Effector memory CD4-positive, alpha-beta T cell (primary cell): Measurements from ENCODE around the gene CRACR2A.
A peak's percentile ranks its signal among the peaks of the same experiment; 100 is the strongest.

ENCODE experiments used
- DNase-seq, 3 donors: peaks; one replicate each; pipeline ENCODE4 v3.0.0-alpha.2; 2020
- H3K27ac ChIP-seq: 2 replicates; pipeline ENCODE4 v1.7.0; 2013; ENCODE audit warnings: mild to moderate bottlenecking, low read length, moderate library complexity; ENCODE audit not compliant: insufficient read depth, poor library complexity, severe bottlenecking
- H3K27me3 ChIP-seq: replicated peaks from 2 replicates; pipeline ENCODE4 v1.7.0; 2013; ENCODE audit warnings: mild to moderate bottlenecking, low read length; ENCODE audit not compliant: insufficient read depth, control insufficient read depth, poor library complexity, severe bottlenecking
- H3K36me3 ChIP-seq: 2 replicates; pipeline ENCODE4 v1.7.0; 2013; ENCODE audit warnings: mild to moderate bottlenecking, low read length, moderate library complexity; ENCODE audit not compliant: control insufficient read depth, insufficient read depth
- H3K4me1 ChIP-seq: 2 replicates; pipeline ENCODE4 v1.7.0; 2013; ENCODE audit warnings: low read length, mild to moderate bottlenecking; ENCODE audit not compliant: control insufficient read depth, insufficient read depth, poor library complexity, severe bottlenecking
- H3K4me3 ChIP-seq: 2 replicates; pipeline ENCODE4 v1.7.0; 2013; ENCODE audit warnings: low read length, low read depth, mild to moderate bottlenecking; ENCODE audit not compliant: insufficient read depth, poor library complexity, severe bottlenecking
- H3K9me3 ChIP-seq: 2 replicates; pipeline ENCODE4 v1.7.0; 2013; ENCODE audit warnings: mild to moderate bottlenecking, low read length, moderate library complexity; ENCODE audit not compliant: control insufficient read depth

The CRACR2A gene

DNA sequence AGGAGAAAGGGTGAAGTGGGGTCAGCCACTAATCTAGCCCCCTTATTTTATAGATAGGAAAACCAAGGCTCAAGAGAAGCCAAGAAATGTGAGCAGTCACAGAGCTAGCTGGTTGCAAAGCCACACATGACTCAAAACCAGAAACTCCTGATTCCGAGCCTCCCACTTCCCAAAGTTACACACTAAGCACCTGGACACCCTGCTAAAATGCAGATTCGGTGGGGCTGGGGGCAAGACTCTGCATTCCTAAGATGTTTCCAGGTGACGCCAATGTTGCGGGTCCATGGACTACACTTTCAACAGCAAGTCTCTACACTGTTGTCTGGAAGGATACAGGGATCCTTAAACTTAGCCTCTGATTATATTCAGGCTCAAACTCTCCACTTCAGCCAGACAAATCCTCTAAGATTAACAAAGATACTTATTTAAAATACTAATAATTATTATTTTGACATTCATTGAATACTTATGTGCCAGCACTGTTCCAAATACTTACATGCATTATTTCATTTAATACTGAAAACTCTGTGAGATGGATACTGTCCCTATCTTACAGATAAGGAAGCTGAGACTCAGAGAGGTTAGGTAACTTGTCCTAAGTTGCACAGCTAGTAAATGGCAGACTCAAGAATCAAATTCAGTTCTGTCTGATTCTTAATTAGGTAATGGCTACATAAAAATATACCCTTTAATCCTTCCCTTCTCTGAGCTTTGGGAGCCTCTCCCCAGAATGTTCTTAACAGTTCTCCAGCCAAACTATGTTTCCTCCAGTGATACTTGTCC, 81.4 kb downstream of the CRACR2A start:
- H3K27me3 ChIP-seq, result no peaks in the 10 kb centered on the region
- no peaks in the 10 kb centered on the region for H3K9me3 ChIP-seq
- no peak for DNase-seq
- H3K36me3 ChIP-seq, result peaks cover 78% of the 10 kb centered on the region
- H3K4me1 ChIP-seq, result no peaks in the 10 kb centered on the region
- no peak overlapping the region for H3K27ac ChIP-seq
- no peak overlapping the region for H3K4me3 ChIP-seq

DNA sequence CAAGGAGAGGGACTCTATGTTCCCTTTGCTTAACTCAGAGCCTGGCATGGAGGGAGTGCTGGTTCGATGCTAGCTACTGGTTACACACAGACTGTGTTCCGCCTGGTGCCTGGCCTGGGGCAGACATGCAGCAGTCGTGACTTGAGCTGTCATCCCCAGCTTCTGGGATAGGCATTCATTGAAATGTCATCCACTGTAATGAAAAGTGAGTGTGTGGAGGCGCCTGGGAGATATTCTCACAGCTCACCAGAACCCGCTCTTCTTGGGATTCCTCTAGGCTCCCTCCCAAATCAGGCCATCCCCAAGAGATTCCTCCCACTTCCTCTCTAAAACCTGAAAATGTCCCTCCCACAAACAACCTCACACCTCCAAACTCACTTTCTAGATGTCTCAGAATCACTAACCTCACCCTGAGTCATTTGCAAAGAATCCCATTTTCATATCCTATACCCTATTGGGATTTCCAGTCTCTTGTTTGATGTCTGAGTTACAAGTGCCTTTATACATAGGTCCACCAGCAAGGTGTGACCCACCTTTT, 82.8 kb downstream of the CRACR2A start:
- H3K36me3 ChIP-seq, result peaks cover 76% of the 10 kb centered on the region
- no peaks in the 10 kb centered on the region for H3K27me3 ChIP-seq
- H3K9me3 ChIP-seq, result no peaks in the 10 kb centered on the region
- no peak overlapping the region for H3K4me3 ChIP-seq
- DNase-seq, result no peak
- H3K27ac ChIP-seq, result no peak overlapping the region
- H3K4me1 ChIP-seq, result no peaks in the 10 kb centered on the region

DNA sequence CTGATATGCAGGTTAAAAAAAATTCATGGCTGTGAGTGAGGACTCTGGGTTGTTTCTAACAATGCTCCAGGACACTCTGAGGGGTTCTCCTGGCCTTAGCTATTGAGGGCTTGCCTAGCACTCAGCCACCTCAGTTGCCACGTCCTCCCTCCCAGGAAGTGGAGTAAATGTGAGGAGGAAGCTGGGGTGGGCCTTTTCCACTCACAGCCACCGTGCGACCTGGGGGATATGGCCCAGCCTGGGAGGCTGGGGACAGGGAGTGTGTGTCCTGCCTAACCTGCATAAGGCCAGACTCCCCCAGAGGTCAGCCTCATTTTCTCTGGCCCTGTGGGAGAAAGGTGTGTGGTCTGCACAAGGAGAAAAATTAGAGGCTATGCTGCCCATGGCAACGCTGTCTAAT, 83.3 kb downstream of the CRACR2A start:
- Histone ChIP-seq H3K4me1 (no peaks in the 10 kb centered on the region), H3K27ac (no peak overlapping the region), H3K27me3 (no peaks in the 10 kb centered on the region), H3K9me3 (no peaks in the 10 kb centered on the region), H3K4me3 (no peak overlapping the region), H3K36me3 (peaks cover 80% of the 10 kb centered on the region)
- DNase-seq, result no peak

DNA sequence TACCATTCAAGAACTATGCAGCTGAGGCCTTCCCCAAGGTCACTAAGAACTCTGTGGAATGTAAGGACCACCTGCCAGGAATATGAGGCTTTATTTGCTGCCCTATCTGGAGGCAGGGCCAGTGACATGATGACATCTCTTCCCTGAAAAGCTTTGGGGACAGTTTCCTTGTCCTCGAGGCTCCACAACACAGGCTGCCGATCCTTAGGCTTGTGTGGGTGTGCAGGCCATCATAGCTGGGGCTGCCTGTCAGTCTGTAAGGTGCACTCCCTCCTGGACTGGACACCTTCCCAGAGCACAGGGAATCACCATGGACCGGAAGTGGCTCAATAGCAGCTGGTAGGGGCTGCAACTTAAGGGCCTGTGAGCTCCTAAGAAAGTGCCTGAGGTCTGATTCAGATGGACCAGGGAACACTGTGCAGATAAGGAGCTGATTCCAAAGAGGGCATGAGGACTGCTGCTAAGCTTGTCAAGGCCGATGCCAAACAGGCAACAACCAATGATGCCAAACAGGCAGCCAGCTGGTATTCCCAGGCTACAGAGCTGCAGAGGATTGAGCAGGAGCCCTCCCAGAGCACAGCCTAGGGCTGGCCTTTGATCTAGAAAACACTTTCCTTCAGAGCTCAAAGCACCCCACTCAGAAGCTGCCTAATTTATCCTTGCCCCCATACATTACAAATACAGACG, 84.3 kb downstream of the CRACR2A start:
- no peak overlapping the region for H3K4me3 ChIP-seq
- no peak overlapping the region for H3K27ac ChIP-seq
- no peaks in the 10 kb centered on the region for H3K9me3 ChIP-seq
- DNase-seq, result no peak
- no peaks in the 10 kb centered on the region for H3K27me3 ChIP-seq
- H3K36me3 ChIP-seq, result peaks cover 79% of the 10 kb centered on the region
- H3K4me1 ChIP-seq, result no peaks in the 10 kb centered on the region

GRCh38 chr12:3667485-3667884, 85.4 kb downstream of the CRACR2A start:
- Histone ChIP-seq H3K27ac (no peak overlapping the region), H3K36me3 (peaks cover 73% of the 10 kb centered on the region), H3K27me3 (no peaks in the 10 kb centered on the region), H3K9me3 (no peaks in the 10 kb centered on the region), H3K4me1 (no peaks in the 10 kb centered on the region), H3K4me3 (no peak overlapping the region)
- DNase-seq, result no peak

GRCh38 chr12:3666441-3666840, 86.5 kb downstream of the CRACR2A start:
- H3K36me3 ChIP-seq, result peaks cover 70% of the 10 kb centered on the region

DNA sequence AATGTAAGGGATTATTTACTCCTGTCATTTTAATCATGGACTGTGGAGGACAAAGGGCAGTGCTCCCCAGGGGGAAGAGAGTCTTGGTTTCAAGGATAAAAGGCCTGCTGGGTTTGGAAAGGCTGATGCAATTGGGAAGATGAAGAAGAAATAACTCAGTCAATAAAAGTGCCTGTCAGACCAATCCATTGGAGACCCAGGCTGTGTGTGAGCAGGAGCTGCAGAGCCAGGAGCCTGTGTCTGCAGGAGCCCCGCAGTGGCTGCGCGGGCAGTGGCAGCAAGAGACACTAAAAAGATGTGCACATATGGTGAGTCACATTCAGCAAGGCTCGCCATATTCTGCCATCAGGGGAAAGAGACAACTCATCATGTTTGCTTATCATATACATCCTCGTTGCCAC, 90.4 kb downstream of the CRACR2A start:
- Histone ChIP-seq H3K9me3 (no peaks in the 10 kb centered on the region), H3K27me3 (no peaks in the 10 kb centered on the region), H3K36me3 (peaks cover 63% of the 10 kb centered on the region), H3K4me3 (no peak overlapping the region), H3K4me1 (no peaks in the 10 kb centered on the region), H3K27ac (no peak overlapping the region)
- no peak for DNase-seq

More at GRCh38 chr12:3666441-3666840, 86.5 kb downstream of the CRACR2A start:
- H3K27me3 ChIP-seq, result no peaks in the 10 kb centered on the region
- no peak overlapping the region for H3K27ac ChIP-seq
- no peaks in the 10 kb centered on the region for H3K9me3 ChIP-seq
- H3K4me1 ChIP-seq, result no peaks in the 10 kb centered on the region
- no peak for DNase-seq
- no peak overlapping the region for H3K4me3 ChIP-seq

GRCh38 chr12:3661028-3661427, 91.9 kb downstream of the CRACR2A start:
- H3K36me3 ChIP-seq, result peaks cover 63% of the 10 kb centered on the region
- no peaks in the 10 kb centered on the region for H3K27me3 ChIP-seq
- no peak overlapping the region for H3K4me3 ChIP-seq
- no peak overlapping the region for H3K27ac ChIP-seq
- H3K4me1 ChIP-seq, result no peaks in the 10 kb centered on the region
- no peak for DNase-seq
- no peaks in the 10 kb centered on the region for H3K9me3 ChIP-seq

GRCh38 chr12:3658327-3659163, 94.4 kb downstream of the CRACR2A start:
- no peak overlapping the region for H3K27ac ChIP-seq
- H3K27me3 ChIP-seq, result no peaks in the 10 kb centered on the region
- no peaks in the 10 kb centered on the region for H3K9me3 ChIP-seq
- DNase-seq, result peak in 2 of 3 donors; percentile 2 to 4
- H3K36me3 ChIP-seq, result peaks cover 52% of the 10 kb centered on the region
- no peak overlapping the region for H3K4me3 ChIP-seq
- H3K4me1 ChIP-seq, result no peaks in the 10 kb centered on the region
